GM19193 (cell line): ENCODE results near the gene CDH13.

Source experiments
- POLR2A ChIP-seq: IDR thresholded peaks from 4 replicates; pipeline ENCODE4 v1.6.1; 2011; ENCODE audit not compliant: insufficient read depth, insufficient read length; ENCODE audit errors: extremely low read depth

CDH13 gene

GRCh38 chr16:83734136-83734535 is 1107.4 kb downstream of the CDH13 start:
- no peak for TF ChIP-seq POLR2A

- TF ChIP-seq POLR2A = no peak
Measured at GRCh38 chr16:83737729-83738354, 1111.1 kb downstream of the CDH13 start.

GRCh38 chr16:83738923-83739503 is 1112.2 kb downstream of the CDH13 start:
- TF ChIP-seq POLR2A = no peak

GRCh38 chr16:83742124-83742899 is 1115.5 kb downstream of the CDH13 start:
- TF ChIP-seq POLR2A = no peak

GRCh38 chr16:83743241-83743640 is 1116.5 kb downstream of the CDH13 start:
- TF ChIP-seq POLR2A = no peak

- no peak for TF ChIP-seq POLR2A
Measured at GRCh38 chr16:83743720-83744119, 1117.0 kb downstream of the CDH13 start.

- no peak for TF ChIP-seq POLR2A
Measured at GRCh38 chr16:83744441-83744981, 1117.7 kb downstream of the CDH13 start.

GRCh38 chr16:83746611-83747010 is 1119.8 kb downstream of the CDH13 start:
- TF ChIP-seq POLR2A = no peak

- TF ChIP-seq POLR2A = no peak
Measured at GRCh38 chr16:83747936-83748335, 1121.2 kb downstream of the CDH13 start.

GRCh38 chr16:83755391-83755790 is 1128.6 kb downstream of the CDH13 start:
- no peak for TF ChIP-seq POLR2A

GRCh38 chr16:83762141-83762991 is 1135.6 kb downstream of the CDH13 start:
- TF ChIP-seq POLR2A = no peak

- TF ChIP-seq POLR2A = no peak
Measured at GRCh38 chr16:83762992-83763358, 1136.2 kb downstream of the CDH13 start.

- TF ChIP-seq POLR2A = no peak
Measured at GRCh38 chr16:83768986-83769385, 1142.2 kb downstream of the CDH13 start.

GRCh38 chr16:83769397-83770008 is 1142.7 kb downstream of the CDH13 start:
- TF ChIP-seq POLR2A = no peak
